GM12878 (cell line): ENCODE data around the gene FLACC1. TPM values are rescaled to one million over a fixed set of nuclear protein-coding genes. Genes with fewer than 3 reads are reported as not detected.

Experiments used
- ATAC-seq: fragments of 200-7000 bp; cut with Tn5 transposase; 3 replicates; pipeline ENCODE4 v1.9.1; 2020; ENCODE audit warnings: mild to moderate bottlenecking, moderate library complexity
- BruUV-seq: library from RNA; stranded (reverse); fragments of 400-500 nt; replicated peaks from 2 replicates; lab custom pipeline; 2021; lab: Mats Ljungman, UMichigan
- CTCF ChIA-PET: fragments of 300-600 bp; sonication (Branson Sonifier 250); formaldehyde crosslinking; extraction: SDS; loops from one replicate; lab custom pipeline; 2021; ENCODE audit warnings: inconsistent platforms; lab: Yijun Ruan, JAX
- POLR2A ChIA-PET: fragments of 350-600 bp; formaldehyde crosslinking; extraction: SDS; loops from one replicate; lab custom pipeline; 2021; ENCODE audit warnings: inconsistent platforms; lab: Charles Lee
- RAD21 ChIA-PET: fragments of 300-600 bp; sonication (Branson Sonifier 250); formaldehyde crosslinking; loops from one replicate; lab custom pipeline; 2023; ENCODE audit warnings: antibody characterized with exemption; ENCODE audit not compliant: unreplicated experiment; lab: Charles Lee
- SMC1A ChIA-PET: fragments of 300-600 bp; sonication (Branson Sonifier 250); formaldehyde crosslinking; loops from one replicate; lab custom pipeline; 2023; ENCODE audit not compliant: unreplicated experiment, uncharacterized antibody; lab: Charles Lee
- DNase-seq: peaks from one replicate; pipeline ENCODE4 v3.0.0-alpha.2; 2011; ENCODE audit warnings: low read depth, low spot score
- FAIRE-seq: peaks from 3 replicates; lab custom pipeline; 2011; peaks lifted over from hg19 to GRCh38; lab: Jason Lieb, UNC
- H2AFZ ChIP-seq: 2 replicates; pipeline ENCODE4 v1.6.0; 2011; ENCODE audit warnings: low read depth, low read length, control low read depth; ENCODE audit not compliant: control insufficient read depth
- H3K27ac ChIP-seq: 2 replicates; pipeline ENCODE4 v1.5.1; 2011; ENCODE audit warnings: control low read depth; ENCODE audit not compliant: control insufficient read depth, insufficient read depth
- H3K27me3 ChIP-seq, 2 experiments: replicated peaks in 1 of 2; 2 replicates each; pipeline versions ENCODE4 v1.6.0 to v1.6.1; 2011; ENCODE audit warnings: low read length in 1 of 2; ENCODE audit not compliant: control insufficient read depth in 2 of 2, insufficient read depth in 2 of 2
- H3K36me3 ChIP-seq, 2 experiments: 2 replicates each; pipeline ENCODE4 v1.5.1; 2011; ENCODE audit warnings: low read length in 1 of 2; ENCODE audit not compliant: control insufficient read depth in 2 of 2, insufficient read depth in 2 of 2
- H3K4me1 ChIP-seq: 2 replicates; pipeline ENCODE4 v1.6.1; 2011; ENCODE audit warnings: mild to moderate bottlenecking, low read length, moderate library complexity, mixed read lengths; ENCODE audit not compliant: control insufficient read depth, insufficient read depth
- H3K4me2 ChIP-seq: 2 replicates; pipeline ENCODE4 v1.6.0; 2011; ENCODE audit warnings: control low read depth; ENCODE audit not compliant: control insufficient read depth, insufficient read depth
- H3K4me3 ChIP-seq: fragments of 200-600 bp; sonication (generic); 2 replicates; pipeline ENCODE4 v1.5.1; 2016
- H3K79me2 ChIP-seq: 2 replicates; pipeline ENCODE4 v1.6.0; 2011; ENCODE audit warnings: low read length; ENCODE audit not compliant: control insufficient read depth, insufficient read depth
- H3K9ac ChIP-seq: 2 replicates; pipeline ENCODE4 v1.8.0; 2011; ENCODE audit warnings: low read length, control low read depth, mixed read lengths; ENCODE audit not compliant: control insufficient read depth, insufficient read depth
- H3K9me3 ChIP-seq: replicated peaks from 3 replicates; pipeline ENCODE4 v1.5.1; 2011; ENCODE audit warnings: mild to moderate bottlenecking, low read length; ENCODE audit not compliant: control insufficient read depth, insufficient read depth
- H4K20me1 ChIP-seq: 2 replicates; pipeline ENCODE4 v1.6.0; 2011; ENCODE audit not compliant: control insufficient read depth, insufficient read depth
- EED ChIP-seq: sonication (generic); IDR thresholded peaks from 2 replicates; pipeline ENCODE4 v1.6.1; 2016; ENCODE audit warnings: antibody characterized with exemption, low read depth
- GABPA ChIP-seq: IDR thresholded peaks from 2 replicates; pipeline ENCODE4 v1.6.1; 2014; ENCODE audit warnings: antibody characterized with exemption, low read depth, mild to moderate bottlenecking, inconsistent platforms
- GATAD2B ChIP-seq: fragments of 450-650 bp; conservative IDR thresholded peaks from 2 replicates; pipeline ENCODE4 v1.6.1; 2017; ENCODE audit warnings: low read depth, mild to moderate bottlenecking, moderate library complexity
- NBN ChIP-seq: fragments of 450-650 bp; IDR thresholded peaks from 2 replicates; pipeline ENCODE4 v1.6.1; 2016
- NFXL1 ChIP-seq: fragments of 450-650 bp; IDR thresholded peaks from 2 replicates; pipeline ENCODE4 v1.6.1; 2017; ENCODE audit warnings: antibody characterized with exemption, mild to moderate bottlenecking, borderline replicate concordance
- PAX5 ChIP-seq: IDR thresholded peaks from 2 replicates; pipeline ENCODE4 v1.6.1; 2011; ENCODE audit warnings: low read depth, low read length, borderline replicate concordance
- PAX8 ChIP-seq: fragments of 450-650 bp; IDR thresholded peaks from 2 replicates; pipeline ENCODE4 v1.6.1; 2017; ENCODE audit warnings: mild to moderate bottlenecking, moderate library complexity
- RBBP5 ChIP-seq: fragments of 200-600 bp; sonication (generic); conservative IDR thresholded peaks from 2 replicates; pipeline ENCODE4 v1.6.1; 2016
- SPI1 ChIP-seq: IDR thresholded peaks from 2 replicates; pipeline ENCODE4 v1.6.1; 2011; ENCODE audit warnings: low read depth, mild to moderate bottlenecking, low read length, moderate library complexity, borderline replicate concordance; ENCODE audit not compliant: insufficient read depth
- TARDBP ChIP-seq: IDR thresholded peaks from 2 replicates; pipeline ENCODE4 v1.6.1; 2016; ENCODE audit warnings: borderline replicate concordance
- WGBS: methylation state at CpG from one replicate; pipeline ENCODE4 v1.1.6; 2016; ENCODE audit warnings: low lambda C conversion rate; ENCODE audit not compliant: insufficient replicate concordance, insufficient coverage; ENCODE audit errors: missing lambda C conversion rate; 5-methylcytosine and 5-hydroxymethylcytosine counted together
- in situ Hi-C: fragments of 300-500 bp; cut with MboI; formaldehyde crosslinking; loops from 9 replicates; pipeline ENCODE4 v1.14.3; 2018; ENCODE audit warnings: mixed read lengths
- intact Hi-C: fragments of 100-400 bp; cut with micrococcal nuclease; formaldehyde crosslinking; loops from one replicate; pipeline ENCODE4 v1.14.2; 2022; ENCODE audit not compliant: unreplicated experiment
- polyA plus RNA-seq, 11 experiments: library from polyadenylated mRNA; depleted of rRNA in 4 of 11; unstranded in 6 of 11; stranded (reverse) in 5 of 11; fragments of >200 nt; fragmentation: Nextera tagmentation in 4 of 11; fragmentation: Illumina TruSeq in 1 of 11; extraction: Ambion mirVana in 4 of 11; extraction: Trizol in 1 of 11; gene quantifications; 1 replicate in 1 of 11; 2 replicates in 10 of 11; pipeline versions ENCODE4 v1.2.1 to v1.2.3, GENCODE V29; 2011 to 2016; ENCODE audit warnings: inconsistent platforms in 2 of 11, missing spikeins in 2 of 11, low read depth in 1 of 11
- total RNA-seq, 4 experiments: library from RNA; depleted of rRNA in 3 of 4; stranded (reverse); fragments of >200 nt in 3 of 4; fragmentation: Illumina TruSeq in 1 of 4; extraction: Trizol in 1 of 4; gene quantifications; 2 replicates each; pipeline versions ENCODE4 v1.2.1 to v1.2.3, GENCODE V29; 2013 to 2021
- TF ChIP-seq, protein P1 (sequence below): fragments of 150-350 bp; IDR thresholded peaks from 2 replicates; pipeline ENCODE4 v1.6.1; 2014; ENCODE audit warnings: mild to moderate bottlenecking, low read depth, low read length
- TF ChIP-seq, protein P2 (sequence below): fragments of 450-650 bp; IDR thresholded peaks from 2 replicates; pipeline ENCODE4 v1.6.1; 2016; ENCODE audit warnings: mild to moderate bottlenecking

Gene FLACC1
- total and polyA plus RNA-seq, 10 of the 15 experiments (the other 5 are each of a cell fraction or from before 2014, with no cell fraction given) = 0.08 to 0.54 (median 0.30) TPM; not detected in 2

DNA sequence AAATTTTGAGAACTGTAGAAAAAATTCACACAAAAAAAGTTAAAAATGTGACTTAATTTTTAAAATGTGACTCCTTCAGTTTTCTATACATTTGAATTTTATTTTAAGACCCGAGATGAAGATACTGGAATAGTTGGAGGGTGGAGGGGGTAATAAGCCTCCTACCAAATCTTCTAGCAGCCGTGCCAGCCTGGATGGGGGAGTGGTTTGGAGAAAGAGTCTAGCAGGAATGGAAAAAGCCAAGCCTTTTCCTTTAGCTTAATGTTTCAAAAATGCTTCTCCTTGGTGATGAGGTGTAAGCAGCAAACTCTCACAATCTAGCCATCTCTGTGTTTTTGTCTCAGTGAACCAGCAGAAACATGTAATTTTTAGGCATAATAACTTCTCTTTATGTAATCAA is 82.1 kb downstream of the FLACC1 start:
- SMC1A ChIA-PET = interaction anchor here (1.8 to 2.4 kb wide), 2 partner anchors 12 to 38 kb away, joined by 6 to 10 read pairs; no protein-coding TSS in a partner anchor
- Histone ChIP-seq H2AFZ (no peak overlapping the region), H3K4me1 (no peaks in the 10 kb centered on the region), H3K36me3 (peaks cover 0 to 24% of the 10 kb centered on the region in 2 experiments), H4K20me1 (no peaks in the 10 kb centered on the region), H3K9ac (no peak overlapping the region), H3K4me3 (no peak overlapping the region), H3K9me3 (no peaks in the 10 kb centered on the region), H3K4me2 (no peak overlapping the region), H3K79me2 (no peaks in the 10 kb centered on the region), H3K27me3 (no peaks in the 10 kb centered on the region), H3K27ac (no peak overlapping the region)
- WGBS = 95% methylated on average over 2 of the region's 2 CpGs
- TF ChIP-seq PAX5 (no peak), NBN (no peak), EED (no peak), TARDBP (no peak), GABPA (no peak), RBBP5 (no peak), SPI1 (no peak), GATAD2B (no peak), PAX8 (no peak), NFXL1 (no peak)
- TF ChIP-seq, protein P1, sequence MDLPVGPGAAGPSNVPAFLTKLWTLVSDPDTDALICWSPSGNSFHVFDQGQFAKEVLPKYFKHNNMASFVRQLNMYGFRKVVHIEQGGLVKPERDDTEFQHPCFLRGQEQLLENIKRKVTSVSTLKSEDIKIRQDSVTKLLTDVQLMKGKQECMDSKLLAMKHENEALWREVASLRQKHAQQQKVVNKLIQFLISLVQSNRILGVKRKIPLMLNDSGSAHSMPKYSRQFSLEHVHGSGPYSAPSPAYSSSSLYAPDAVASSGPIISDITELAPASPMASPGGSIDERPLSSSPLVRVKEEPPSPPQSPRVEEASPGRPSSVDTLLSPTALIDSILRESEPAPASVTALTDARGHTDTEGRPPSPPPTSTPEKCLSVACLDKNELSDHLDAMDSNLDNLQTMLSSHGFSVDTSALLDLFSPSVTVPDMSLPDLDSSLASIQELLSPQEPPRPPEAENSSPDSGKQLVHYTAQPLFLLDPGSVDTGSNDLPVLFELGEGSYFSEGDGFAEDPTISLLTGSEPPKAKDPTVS = no peak
- TF ChIP-seq, protein P2, sequence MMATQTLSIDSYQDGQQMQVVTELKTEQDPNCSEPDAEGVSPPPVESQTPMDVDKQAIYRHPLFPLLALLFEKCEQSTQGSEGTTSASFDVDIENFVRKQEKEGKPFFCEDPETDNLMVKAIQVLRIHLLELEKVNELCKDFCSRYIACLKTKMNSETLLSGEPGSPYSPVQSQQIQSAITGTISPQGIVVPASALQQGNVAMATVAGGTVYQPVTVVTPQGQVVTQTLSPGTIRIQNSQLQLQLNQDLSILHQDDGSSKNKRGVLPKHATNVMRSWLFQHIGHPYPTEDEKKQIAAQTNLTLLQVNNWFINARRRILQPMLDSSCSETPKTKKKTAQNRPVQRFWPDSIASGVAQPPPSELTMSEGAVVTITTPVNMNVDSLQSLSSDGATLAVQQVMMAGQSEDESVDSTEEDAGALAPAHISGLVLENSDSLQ = no peak
- FAIRE-seq (no peak), ATAC-seq (no peak), DNase-seq (no peak)
- in situ Hi-C loops = no loop called here
- POLR2A ChIA-PET = no interaction called here
- BruUV-seq = no TSS peak
- RAD21 ChIA-PET = no interaction called here
- CTCF ChIA-PET = no interaction called here
- intact Hi-C loops = loop anchor here (5.0 kb wide), 1 partner anchor 38 kb away; no protein-coding TSS in a partner anchor
